ENCODE measurements around the gene DLEC1. TPM values are rescaled to one million over a fixed set of nuclear protein-coding genes. Genes with fewer than 3 reads are reported as not detected.

The DLEC1 gene
- total RNA-seq, 1 experiment from 2014 or later, result not detected

DNA sequence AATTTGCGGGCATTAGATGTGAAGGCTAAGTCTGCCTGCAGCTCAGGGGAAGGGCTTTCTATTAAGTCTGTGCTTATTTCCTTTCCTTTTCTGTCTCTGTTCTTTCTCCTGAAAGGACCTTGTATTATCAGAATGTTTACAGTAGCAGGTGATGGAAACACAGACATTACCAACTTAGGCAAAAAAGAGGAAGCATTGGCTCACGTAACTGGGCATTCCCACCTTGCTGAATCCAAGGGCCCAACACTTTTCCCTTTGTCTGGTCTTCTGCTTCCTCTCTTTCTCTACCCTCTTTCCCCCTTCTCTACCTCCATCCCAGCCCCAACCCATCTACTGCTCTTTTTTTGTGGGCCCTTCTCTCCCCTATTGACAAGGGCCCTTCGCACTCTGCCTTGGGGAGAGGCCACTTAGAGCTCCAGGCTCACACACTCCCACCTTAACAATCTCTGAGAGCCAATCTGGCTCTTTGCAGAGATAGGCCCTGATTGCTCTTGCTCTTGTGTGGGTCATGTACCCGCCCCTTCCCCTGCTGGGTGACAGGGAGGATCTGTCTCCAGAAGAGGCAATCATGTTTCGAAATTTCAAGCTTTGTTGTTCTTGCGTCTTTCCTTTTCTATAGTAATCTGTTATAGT is 62.9 kb downstream of the DLEC1 start:
- no peaks in the 10 kb centered on the region; the same call in 1 of the 2 replicates for H3K9me3 ChIP-seq (ENCODE audit: control insufficient read depth, insufficient read depth, low read depth, low read length)
- H3K36me3 ChIP-seq (ENCODE audit: control insufficient read depth, insufficient read depth, low read length), result no peaks in the 10 kb centered on the region
- H3K4me1 ChIP-seq (ENCODE audit: control insufficient read depth, insufficient read depth, low read length), result no peaks in the 10 kb centered on the region
- intact Hi-C loops (cut with micrococcal nuclease; ENCODE audit: unreplicated experiment) (no loop called here), in situ Hi-C loops (cut with HindIII; ENCODE audit: low pct_unique_long_range_greater_than_20kb, low sequenced_read_pairs) (no loop called here)
- ChIA-PET POLR2A (no interaction called here), CTCF (no interaction called here)
- TF ChIP-seq, protein P1, sequence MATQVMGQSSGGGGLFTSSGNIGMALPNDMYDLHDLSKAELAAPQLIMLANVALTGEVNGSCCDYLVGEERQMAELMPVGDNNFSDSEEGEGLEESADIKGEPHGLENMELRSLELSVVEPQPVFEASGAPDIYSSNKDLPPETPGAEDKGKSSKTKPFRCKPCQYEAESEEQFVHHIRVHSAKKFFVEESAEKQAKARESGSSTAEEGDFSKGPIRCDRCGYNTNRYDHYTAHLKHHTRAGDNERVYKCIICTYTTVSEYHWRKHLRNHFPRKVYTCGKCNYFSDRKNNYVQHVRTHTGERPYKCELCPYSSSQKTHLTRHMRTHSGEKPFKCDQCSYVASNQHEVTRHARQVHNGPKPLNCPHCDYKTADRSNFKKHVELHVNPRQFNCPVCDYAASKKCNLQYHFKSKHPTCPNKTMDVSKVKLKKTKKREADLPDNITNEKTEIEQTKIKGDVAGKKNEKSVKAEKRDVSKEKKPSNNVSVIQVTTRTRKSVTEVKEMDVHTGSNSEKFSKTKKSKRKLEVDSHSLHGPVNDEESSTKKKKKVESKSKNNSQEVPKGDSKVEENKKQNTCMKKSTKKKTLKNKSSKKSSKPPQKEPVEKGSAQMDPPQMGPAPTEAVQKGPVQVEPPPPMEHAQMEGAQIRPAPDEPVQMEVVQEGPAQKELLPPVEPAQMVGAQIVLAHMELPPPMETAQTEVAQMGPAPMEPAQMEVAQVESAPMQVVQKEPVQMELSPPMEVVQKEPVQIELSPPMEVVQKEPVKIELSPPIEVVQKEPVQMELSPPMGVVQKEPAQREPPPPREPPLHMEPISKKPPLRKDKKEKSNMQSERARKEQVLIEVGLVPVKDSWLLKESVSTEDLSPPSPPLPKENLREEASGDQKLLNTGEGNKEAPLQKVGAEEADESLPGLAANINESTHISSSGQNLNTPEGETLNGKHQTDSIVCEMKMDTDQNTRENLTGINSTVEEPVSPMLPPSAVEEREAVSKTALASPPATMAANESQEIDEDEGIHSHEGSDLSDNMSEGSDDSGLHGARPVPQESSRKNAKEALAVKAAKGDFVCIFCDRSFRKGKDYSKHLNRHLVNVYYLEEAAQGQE (IDR thresholded peaks at IDR 0.05; ENCODE audit: insufficient read depth in 1 of 2, low read depth in 2 of 2, low read length in 1 of 2), result no peak
- TF ChIP-seq SIN3A (IDR thresholded peaks at IDR 0.05; ENCODE audit: borderline replicate concordance, insufficient read depth, low read depth, low read length), result no peak
- TF ChIP-seq TCF7L2 (IDR thresholded peaks at IDR 0.05; ENCODE audit: low read depth, low read length), result no peak
- TF ChIP-seq, protein P2, sequence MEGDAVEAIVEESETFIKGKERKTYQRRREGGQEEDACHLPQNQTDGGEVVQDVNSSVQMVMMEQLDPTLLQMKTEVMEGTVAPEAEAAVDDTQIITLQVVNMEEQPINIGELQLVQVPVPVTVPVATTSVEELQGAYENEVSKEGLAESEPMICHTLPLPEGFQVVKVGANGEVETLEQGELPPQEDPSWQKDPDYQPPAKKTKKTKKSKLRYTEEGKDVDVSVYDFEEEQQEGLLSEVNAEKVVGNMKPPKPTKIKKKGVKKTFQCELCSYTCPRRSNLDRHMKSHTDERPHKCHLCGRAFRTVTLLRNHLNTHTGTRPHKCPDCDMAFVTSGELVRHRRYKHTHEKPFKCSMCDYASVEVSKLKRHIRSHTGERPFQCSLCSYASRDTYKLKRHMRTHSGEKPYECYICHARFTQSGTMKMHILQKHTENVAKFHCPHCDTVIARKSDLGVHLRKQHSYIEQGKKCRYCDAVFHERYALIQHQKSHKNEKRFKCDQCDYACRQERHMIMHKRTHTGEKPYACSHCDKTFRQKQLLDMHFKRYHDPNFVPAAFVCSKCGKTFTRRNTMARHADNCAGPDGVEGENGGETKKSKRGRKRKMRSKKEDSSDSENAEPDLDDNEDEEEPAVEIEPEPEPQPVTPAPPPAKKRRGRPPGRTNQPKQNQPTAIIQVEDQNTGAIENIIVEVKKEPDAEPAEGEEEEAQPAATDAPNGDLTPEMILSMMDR (IDR thresholded peaks at IDR 0.05), result no peak
- no peak for TF ChIP-seq POLR2AphosphoS5 (IDR thresholded peaks at IDR 0.05; ENCODE audit: low read depth, low read length)
- ATAC-seq (no peak), DNase-seq (ENCODE audit: low read depth, low spot score) (no peak)
- no TSS peak for BruUV-seq (replicated peaks)
- no peak overlapping the region for H3K4me3 ChIP-seq (ENCODE audit: low read depth in 2 of 2, low read length in 2 of 2)
- H3K27ac ChIP-seq (ENCODE audit: low read length), result no peak overlapping the region
- H3K27me3 ChIP-seq (ENCODE audit: control insufficient read depth, insufficient read depth, low read length), result peaks cover 3% of the 10 kb centered on the region; the same call in 1 of the 2 replicates

- Histone ChIP-seq H3K27ac (ENCODE audit: low read length) (no peak overlapping the region), H3K9me3 (ENCODE audit: control insufficient read depth, insufficient read depth, low read depth, low read length) (no peaks in the 10 kb centered on the region; the same call in 1 of the 2 replicates), H3K36me3 (ENCODE audit: control insufficient read depth, insufficient read depth, low read length) (no peaks in the 10 kb centered on the region), H3K4me3 (ENCODE audit: low read depth in 2 of 2, low read length in 2 of 2) (no peak overlapping the region), H3K4me1 (ENCODE audit: control insufficient read depth, insufficient read depth, low read length) (no peaks in the 10 kb centered on the region), H3K27me3 (ENCODE audit: control insufficient read depth, insufficient read depth, low read length) (peaks cover 3% of the 10 kb centered on the region; the same call in 1 of the 2 replicates)
- CTCF ChIA-PET, result interaction anchor here (0.5 kb wide), 1 partner anchor 196 kb away, joined by 3 read pairs; no protein-coding TSS in a partner anchor
- POLR2A ChIA-PET, result no interaction called here
- ATAC-seq, result no peak
- in situ Hi-C loops (cut with HindIII; ENCODE audit: low pct_unique_long_range_greater_than_20kb, low sequenced_read_pairs) (no loop called here), intact Hi-C loops (cut with micrococcal nuclease; ENCODE audit: unreplicated experiment) (no loop called here)
- TF ChIP-seq, protein P1 (IDR thresholded peaks at IDR 0.05; ENCODE audit: insufficient read depth in 1 of 2, low read depth in 2 of 2, low read length in 1 of 2), result no peak
- no peak for TF ChIP-seq TCF7L2 (IDR thresholded peaks at IDR 0.05; ENCODE audit: low read depth, low read length)
- TF ChIP-seq, protein P2 (IDR thresholded peaks at IDR 0.05), result no peak
- TF ChIP-seq POLR2AphosphoS5 (IDR thresholded peaks at IDR 0.05; ENCODE audit: low read depth, low read length), result no peak
- TF ChIP-seq SIN3A (IDR thresholded peaks at IDR 0.05; ENCODE audit: borderline replicate concordance, insufficient read depth, low read depth, low read length), result no peak
- no TSS peak for BruUV-seq (replicated peaks)
- DNase-seq (ENCODE audit: low read depth, low spot score), result no peak
Observed at GRCh38 chr3:38102444-38102814, 63.4 kb downstream of the DLEC1 start.
